GM19023 (cell line): Measurements from ENCODE around the gene MTAP.

Experiments
- ATAC-seq: cut with Tn5 transposase; IDR thresholded peaks from one replicate; pipeline ENCODE4 v1.9.1; 2021; ENCODE audit warnings: mild to moderate bottlenecking, moderate library complexity; ENCODE audit not compliant: unreplicated experiment

Gene MTAP

DNA sequence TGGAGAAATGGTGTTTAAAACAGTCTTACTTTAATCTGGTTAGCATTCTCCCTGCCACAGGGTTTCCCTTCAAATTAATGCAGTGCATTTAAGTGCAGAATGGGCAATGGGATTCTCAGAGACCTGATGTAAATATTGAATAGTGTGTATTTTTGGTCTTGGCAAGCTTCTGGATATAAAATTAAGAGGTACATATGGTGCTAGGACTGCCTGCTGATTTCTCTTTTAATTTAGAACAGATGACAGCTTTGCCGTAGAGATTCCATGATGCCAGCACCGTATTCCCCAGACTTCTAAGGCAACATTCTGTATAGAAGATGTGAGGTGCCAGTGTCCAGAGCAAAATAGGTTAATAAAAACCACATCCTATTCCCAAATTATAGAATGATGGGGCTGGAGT is 1.9 kb downstream of the MTAP start:
- ATAC-seq: no peak

DNA sequence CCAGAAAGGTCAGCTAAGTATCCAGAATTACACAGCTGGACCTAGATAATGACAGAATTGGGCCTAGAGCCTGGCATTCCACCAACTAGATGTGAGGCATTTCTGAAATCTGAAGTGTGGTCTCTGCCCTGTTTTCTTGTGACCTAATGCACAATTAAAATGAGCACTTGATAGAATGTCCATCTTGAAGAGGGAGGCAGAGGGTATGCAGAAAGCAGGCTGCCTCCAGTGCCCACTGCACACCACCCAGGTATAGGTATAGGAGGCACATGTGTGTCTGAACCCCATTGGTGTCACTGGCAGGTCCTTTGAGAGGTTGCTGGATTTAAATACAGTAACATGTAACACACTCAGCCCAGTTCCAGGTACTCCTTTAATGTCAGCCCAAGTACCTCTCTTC is 2.4 kb downstream of the MTAP start:
- ATAC-seq: no peak

- no peak for ATAC-seq
Measured at GRCh38 chr9:21806644-21807043, 4.2 kb downstream of the MTAP start.

DNA sequence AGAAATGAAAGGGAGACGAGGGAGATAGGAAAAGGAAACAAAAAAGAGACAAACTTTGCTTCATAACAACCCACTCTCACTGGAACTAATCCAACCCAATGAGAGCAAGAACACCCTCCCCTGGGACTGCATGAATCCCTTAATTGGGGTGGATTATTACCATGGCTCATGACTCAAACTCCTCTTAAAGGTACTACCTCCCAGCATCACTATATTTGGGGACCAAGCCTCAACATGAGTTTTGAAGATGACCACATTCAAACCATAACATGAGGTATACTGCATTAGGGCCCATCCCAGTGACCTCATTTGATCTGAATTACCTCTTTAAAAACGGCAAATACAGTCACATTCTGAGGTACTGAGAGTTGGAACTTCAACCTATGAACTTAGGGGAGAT is 8.0 kb downstream of the MTAP start:
- ATAC-seq: no peak

DNA sequence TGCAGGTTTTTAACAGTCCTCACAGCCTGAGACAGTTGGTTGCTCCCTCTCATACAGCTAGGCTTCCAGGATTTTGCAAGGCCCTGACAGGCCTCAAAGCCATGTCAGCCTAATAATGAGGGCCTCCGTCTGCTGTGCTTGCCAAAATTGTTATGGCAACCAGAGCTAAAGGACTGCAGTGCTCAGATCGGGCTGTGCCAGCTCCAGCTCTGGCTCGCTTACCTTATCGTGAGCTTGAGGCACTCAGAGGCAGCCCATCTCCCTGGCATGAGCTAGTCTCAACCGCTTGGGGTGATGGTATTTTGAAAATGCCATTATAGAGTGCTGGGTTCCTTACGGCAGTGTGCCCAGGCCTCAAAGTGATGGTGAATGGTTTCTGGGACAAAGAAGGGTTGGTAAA is 8.4 kb downstream of the MTAP start:
- no peak for ATAC-seq

DNA sequence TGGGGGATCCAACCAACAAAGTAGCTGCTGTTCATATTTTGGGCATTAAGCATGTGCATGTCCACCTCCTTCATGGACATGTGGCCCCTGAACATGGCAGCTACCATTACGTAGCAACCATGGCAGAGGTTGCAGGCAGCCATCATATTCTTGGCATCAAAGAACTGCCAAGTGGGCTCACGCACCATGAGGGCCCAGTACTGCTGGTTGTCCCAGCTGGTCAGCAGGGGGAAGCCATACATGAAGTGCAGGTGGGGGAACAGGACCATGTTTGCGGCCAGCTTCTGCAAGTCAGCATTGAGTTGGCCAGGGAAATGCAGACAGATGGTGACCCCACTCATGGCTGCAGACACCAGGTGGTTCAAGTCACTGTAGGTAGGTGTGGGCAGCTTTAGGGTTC is 9.5 kb downstream of the MTAP start:
- no peak for ATAC-seq

DNA sequence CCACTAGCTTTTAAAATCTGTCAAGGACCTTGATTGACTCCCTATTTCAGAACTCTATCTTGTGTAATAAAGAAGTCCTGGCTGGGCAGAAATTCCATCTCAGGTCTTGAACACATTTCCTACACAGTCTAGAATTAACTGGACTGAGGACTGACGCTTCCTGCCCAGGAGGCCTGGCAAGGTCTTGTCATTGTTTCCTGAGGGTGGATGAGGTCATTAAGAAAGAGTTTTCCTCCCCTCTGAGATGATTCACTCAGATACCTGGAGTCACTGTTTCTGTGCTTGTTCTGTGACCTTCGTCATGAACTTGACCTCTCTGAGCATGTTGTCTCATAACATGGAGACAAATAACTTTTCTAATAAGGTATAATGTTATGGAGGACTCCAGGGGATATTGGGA is 10.0 kb downstream of the MTAP start:
- no peak for ATAC-seq

- ATAC-seq: peak; percentile 69
Measured at GRCh38 chr9:21812946-21813568, 10.6 kb downstream of the MTAP start.

DNA sequence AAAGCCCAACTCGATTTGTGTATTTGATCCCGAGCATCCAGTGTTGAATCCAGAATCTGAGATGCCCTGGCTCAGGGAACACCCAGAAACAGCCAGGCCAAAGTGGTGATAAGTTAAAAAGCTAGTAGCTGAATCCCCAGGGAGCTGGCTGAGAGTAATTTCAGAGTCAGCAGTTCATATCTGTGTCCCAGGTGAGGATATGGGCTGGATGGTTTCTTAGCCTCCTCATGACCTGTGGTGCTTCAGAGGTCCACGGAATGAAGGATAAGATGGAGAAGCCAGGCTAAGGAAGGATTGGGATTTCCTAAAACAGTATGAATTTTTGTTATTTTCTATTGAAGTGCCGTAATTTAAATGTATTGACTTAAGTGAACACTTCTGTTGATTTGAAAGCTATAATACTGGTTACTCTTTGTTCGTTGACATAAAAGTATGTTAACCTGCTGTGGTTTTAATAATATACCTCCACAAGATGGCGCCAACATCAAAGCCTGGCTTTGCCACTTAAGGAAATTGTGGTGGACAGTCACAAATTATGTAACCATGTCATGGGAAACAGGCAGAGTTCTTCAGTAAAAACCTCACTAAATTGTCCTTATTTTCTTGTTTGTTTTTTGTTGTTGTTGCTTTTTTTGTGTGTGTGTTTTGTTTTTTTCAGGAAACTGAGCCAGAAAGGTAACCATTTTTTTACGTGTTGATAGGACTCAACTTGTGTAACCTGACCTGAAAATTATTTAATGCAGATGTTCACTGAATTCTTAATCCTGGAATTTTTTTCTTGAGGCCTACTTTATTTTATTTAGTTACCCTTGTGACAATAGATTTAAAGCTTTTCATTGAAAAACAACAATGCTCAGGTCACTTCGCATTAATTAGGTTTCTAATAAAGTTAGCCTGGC is 11.4 kb downstream of the MTAP start:
- ATAC-seq: peak; percentile 59

GRCh38 chr9:21815643-21816042 is 13.2 kb downstream of the MTAP start:
- no peak for ATAC-seq

DNA sequence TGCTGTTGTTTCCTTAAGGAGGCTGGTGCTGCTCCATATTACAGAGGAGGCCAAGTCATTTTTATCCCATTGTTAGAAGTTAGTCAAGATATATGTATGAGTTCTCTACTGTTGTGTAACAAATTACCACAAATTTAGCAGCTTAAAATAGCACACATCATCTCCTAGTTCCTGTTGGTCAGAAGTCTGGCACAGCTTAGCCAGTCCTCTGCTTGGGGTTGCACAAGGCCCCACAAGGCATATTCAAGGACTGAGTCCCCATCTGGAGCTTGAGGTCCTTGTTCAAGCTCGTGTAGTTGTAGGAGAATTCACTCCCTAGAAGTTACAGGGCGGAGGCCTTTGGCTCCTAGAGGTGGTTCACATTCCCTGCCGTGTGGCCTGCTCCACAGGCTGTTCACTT is 14.7 kb downstream of the MTAP start:
- no peak for ATAC-seq

GRCh38 chr9:21825637-21826036 is 23.2 kb downstream of the MTAP start:
- ATAC-seq: no peak

DNA sequence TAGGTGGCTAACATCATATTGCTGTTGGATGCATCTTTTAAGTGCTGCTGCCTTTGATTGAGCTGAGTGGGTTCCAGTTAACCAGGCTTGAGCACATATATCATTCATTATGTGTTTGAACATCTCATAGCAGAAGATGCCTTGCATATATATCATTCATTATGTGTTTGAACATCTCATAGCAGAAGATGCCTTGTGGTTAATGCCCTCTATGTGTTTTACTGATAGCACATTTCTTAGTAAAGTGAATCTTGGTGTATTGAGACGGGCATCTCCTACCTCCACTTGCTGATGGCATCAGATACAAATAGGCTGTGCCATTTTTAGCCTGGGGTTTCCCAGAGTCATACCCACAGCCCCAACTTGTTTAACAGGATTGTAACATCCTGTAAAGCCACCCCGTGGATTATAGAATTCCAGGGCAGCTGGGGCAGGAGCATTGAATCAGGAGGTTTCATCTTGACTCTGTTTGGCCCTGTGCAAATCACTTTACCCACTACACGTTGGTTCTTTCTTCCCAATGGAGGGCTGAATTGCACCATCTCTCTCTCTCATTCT is 26.5 kb downstream of the MTAP start:
- ATAC-seq: no peak

DNA sequence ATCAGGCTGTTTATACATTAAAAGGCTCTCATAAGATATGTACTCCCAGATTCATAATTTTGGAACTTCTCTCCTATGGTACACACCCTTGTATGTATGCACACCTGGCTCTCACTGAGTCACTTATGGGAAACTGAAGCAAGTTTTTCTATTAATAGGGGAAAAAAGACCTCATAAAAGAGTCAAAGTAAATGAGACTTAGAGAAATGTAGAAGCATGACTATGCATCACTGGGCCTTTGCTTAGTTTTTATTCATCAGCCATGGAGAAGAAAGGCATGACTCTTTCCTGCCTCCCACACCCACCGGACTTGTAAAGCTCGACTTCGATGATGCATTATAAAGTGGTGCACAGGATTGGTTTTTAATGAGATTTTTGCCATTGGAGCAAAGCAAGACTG is 28.2 kb downstream of the MTAP start:
- no peak for ATAC-seq

DNA sequence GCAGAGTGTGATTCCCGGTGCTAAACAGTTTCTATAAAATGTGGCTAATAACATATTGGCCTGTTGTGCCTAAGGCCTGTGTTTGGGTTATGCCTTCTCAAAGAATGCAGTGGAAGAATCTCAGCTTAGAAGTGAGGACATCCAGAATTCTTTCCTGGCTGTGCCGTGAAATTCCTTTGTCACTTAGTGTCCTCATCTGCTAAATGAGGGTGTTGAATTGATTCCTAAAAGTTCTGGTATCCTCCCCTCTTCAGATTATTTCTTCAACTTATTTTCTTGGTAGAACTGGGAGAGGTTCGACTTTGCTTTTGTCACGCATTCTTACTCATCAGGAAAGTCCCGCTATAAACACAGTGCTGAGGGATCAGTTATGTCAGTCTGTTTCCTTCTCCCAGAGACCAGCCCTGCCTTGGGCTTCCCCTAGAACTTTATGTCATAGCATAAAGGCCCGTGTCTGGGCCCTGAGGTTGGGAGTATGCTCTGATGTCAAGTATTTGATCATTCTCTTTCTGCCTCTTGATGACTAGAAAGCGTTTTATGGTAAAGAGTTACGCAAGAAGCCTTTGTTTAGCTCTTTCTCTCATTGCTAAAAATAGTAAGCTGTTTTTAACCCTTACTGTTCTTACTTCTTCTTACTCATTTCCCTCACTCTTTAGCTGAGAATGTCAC is 29.5 kb downstream of the MTAP start:
- ATAC-seq: peak; percentile 60

- ATAC-seq: peak; percentile 70
Measured at GRCh38 chr9:21833090-21833801, 30.8 kb downstream of the MTAP start.

DNA sequence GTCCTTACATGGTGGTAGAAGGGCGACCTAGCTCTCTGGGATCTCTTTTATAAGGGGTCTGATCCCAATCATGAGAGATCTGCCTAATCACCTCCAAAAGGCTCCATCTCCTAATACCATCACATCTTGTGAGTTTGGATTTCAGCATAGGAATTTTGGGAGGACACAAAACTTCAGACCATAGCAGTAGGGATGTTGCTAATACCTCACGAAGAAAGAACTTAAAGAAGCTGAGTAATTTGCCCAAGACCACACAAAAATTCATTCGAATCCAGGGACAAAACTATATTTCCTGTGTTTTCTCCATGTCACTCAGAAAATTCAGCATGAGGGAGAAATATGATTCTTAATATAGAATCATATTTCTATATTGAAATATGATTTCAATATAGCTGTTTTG is 32.7 kb downstream of the MTAP start:
- ATAC-seq: no peak

DNA sequence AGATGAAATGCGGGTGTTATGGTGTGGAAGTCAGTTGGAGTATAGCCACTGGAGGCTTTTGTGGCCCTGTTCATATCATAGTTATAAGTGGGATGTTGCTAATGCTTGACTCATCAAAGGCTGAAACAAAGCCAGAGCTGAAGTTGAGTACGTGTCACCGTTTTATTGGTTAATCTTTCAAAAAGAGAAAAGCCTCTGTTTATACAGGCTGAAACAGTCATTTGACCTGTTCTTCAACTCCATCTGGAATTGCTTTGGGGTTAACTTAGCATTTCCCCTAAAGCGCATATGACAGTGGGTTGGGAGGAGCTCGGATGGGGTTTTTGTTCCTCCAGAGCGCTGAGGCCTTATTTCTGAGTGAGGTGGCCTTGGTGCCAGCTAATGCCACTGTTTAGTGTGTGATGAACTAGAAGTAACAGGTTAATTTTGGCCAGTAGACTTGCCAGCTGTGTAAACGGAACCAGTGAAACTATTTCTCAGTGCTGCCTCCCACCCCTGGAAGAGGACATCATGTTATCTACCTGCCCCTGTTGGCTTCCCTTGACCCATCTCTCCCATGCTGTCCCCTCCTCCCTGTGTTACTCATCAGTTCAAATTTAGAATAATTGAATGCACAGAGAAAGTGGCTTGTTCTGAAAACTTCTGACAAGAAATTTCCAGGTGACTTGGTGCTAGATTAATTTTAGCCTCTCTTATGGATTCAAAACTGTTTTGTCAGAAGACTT is 34.2 kb downstream of the MTAP start:
- no peak for ATAC-seq

DNA sequence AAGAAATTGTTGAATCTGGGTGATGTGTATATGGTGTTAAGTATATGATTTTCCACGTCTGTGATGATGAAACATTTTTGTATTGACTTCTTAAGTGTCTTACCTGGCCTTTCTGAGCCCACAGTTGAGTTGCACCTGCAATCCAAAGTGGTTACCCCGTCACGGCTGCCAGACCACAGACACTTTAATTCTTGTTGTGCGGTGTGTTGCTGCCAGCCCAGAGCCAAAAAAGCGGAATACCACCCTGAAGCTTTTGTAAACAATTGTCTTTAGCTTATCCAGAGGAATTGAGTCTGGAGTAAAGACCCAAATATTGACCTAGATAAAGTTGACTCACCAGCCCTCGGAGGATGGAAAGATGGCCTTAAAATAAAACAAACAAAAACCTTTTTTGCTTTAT is 35.1 kb downstream of the MTAP start:
- ATAC-seq: no peak

- no peak for ATAC-seq
Measured at GRCh38 chr9:21840647-21841046, 38.2 kb downstream of the MTAP start.
